Activated CD8-positive, alpha-beta memory T cell treated with anti-CD3 and anti-CD28 coated beads, Interleukin-2, amount 10 ng/mL, durations not matched to agents 7 days and 5 days (primary cell): ENCODE data around the gene CSNK2B. TPM values are rescaled to one million over a fixed set of nuclear protein-coding genes. Genes with fewer than 3 reads are reported as not detected.
A peak's percentile ranks its signal among the peaks of the same experiment; 100 is the strongest.
"Not testable (repeated sequence)": the region's sequence is repeated elsewhere in the genome, so short reads cannot be mapped to it uniquely, and the experiment has no call there.

ENCODE experiments used
- ATAC-seq: fragments of 150-1000 bp; cut with Tn5 transposase; one replicate; pipeline ENCODE4 v1.10.0; 2021; ENCODE audit warnings: moderate library complexity
- CTCF ChIA-PET: fragments of 350-600 bp; sonication (Branson Sonifier 250); formaldehyde crosslinking; loops from one replicate; lab custom pipeline; 2021; ENCODE audit warnings: antibody characterized with exemption; lab: Charles Lee
- DNase-seq: peaks from one replicate; pipeline ENCODE4 v3.0.0-alpha.2; 2020
- H3K27ac Mint-ChIP-seq: one replicate; pipeline ENCODE4 v1.8.0; 2021; ENCODE audit warnings: mild to moderate bottlenecking, mixed read lengths
- H3K27me3 Mint-ChIP-seq: one replicate; pipeline ENCODE4 v1.8.0; 2021; ENCODE audit warnings: mixed read lengths
- H3K36me3 Mint-ChIP-seq: one replicate; pipeline ENCODE4 v1.8.0; 2021; ENCODE audit warnings: mild to moderate bottlenecking, mixed read lengths
- H3K4me1 Mint-ChIP-seq: one replicate; pipeline ENCODE4 v1.8.0; 2021; ENCODE audit warnings: mixed read lengths
- H3K4me3 Mint-ChIP-seq: one replicate; pipeline ENCODE4 v1.8.0; 2021; ENCODE audit warnings: mild to moderate bottlenecking, moderate library complexity, mixed read lengths
- H3K9me3 Mint-ChIP-seq: one replicate; pipeline ENCODE4 v1.8.0; 2022; ENCODE audit warnings: low read depth, mixed read lengths
- total RNA-seq, 2 experiments: library from RNA; stranded (reverse); gene quantifications; one replicate each; pipeline ENCODE4 v1.2.3, GENCODE V29; 2021

The CSNK2B gene
- total RNA-seq, 2 experiments from 2014 or later, result 206 to 236 TPM

DNA sequence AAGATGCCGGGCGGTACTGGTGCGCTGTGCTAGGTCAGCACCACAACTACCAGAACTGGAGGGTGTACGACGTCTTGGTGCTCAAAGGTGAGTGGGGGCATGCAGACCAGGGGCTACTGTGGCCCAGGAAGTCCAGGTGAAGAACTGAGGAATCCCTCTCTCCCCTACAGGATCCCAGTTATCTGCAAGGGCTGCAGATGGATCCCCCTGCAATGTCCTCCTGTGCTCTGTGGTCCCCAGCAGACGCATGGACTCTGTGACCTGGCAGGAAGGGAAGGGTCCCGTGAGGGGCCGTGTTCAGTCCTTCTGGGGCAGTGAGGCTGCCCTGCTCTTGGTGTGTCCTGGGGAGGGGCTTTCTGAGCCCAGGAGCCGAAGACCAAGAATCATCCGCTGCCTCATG lies 41.8 kb downstream of the CSNK2B start:
- DNase-seq (no peak), ATAC-seq (no peak)
- CTCF ChIA-PET, result interaction anchor here (1.4 kb wide), 1 partner anchor 22 kb away, joined by 3 read pairs; no protein-coding TSS in a partner anchor
- no peaks in the 10 kb centered on the region for H3K27me3 Mint-ChIP-seq
- no peak overlapping the region for H3K27ac Mint-ChIP-seq
- no peaks in the 10 kb centered on the region for H3K36me3 Mint-ChIP-seq
- no peaks in the 10 kb centered on the region for H3K9me3 Mint-ChIP-seq
- no peak overlapping the region for H3K4me3 Mint-ChIP-seq
- peaks cover 23% of the 10 kb centered on the region for H3K4me1 Mint-ChIP-seq

DNA sequence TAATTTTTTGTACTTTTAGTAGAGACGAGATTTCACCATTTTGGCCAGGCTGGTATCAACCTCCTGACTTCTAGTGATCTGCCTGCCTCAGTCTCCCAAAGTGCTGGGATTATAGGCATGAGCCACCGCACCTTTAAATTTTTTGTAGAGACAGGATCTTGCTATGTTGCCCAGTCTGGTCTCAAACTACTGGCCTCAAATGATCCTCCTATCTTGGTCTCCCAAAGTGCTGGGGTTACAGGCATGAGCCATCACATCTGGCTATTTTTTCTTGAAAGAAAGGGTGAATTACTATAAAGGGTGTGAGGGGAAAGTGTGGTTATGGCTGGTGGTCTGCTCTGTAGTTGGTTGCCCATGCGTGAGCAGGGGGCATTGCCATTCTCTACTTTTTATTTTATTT lies 42.3 kb downstream of the CSNK2B start:
- H3K9me3 Mint-ChIP-seq, result no peaks in the 10 kb centered on the region
- no peak for ATAC-seq

DNA sequence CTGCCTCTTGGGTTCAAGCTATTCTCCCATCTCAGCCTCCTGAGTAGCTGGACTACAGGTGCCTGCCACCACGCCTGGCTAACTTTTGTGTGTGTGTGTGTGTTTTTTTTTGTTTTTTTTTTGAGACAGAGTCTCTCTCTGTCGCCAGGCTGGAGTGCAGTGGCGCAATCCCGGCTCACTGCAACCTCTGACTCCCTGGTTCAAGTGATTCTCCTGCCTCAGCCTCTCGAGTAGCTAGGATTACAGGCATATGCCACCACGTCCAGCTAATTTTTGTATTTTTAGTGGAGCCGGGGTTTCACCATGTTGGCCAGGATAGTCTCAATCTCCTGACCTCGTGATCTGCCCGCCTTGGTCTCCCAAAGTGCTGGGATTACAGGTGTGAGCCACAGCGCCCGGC lies 43.3 kb downstream of the CSNK2B start:
- DNase-seq, H3K4me3 Mint-ChIP-seq, H3K27ac Mint-ChIP-seq, H3K27me3 Mint-ChIP-seq, H3K9me3 Mint-ChIP-seq, ATAC-seq, H3K36me3 Mint-ChIP-seq: not testable (repeated sequence)
- CTCF ChIA-PET, result interaction anchor here (0.7 to 1.2 kb wide), 4 partner anchors 29 to 121 kb away, joined by 3 to 6 read pairs (median 4); no protein-coding TSS in a partner anchor
- H3K4me1 Mint-ChIP-seq, result peaks cover 16% of the 10 kb centered on the region

More for the DNA sequence above, 42.3 kb downstream of the CSNK2B start:
- Mint-ChIP-seq H3K4me3 (no peak overlapping the region), H3K36me3 (no peaks in the 10 kb centered on the region), H3K4me1 (peaks cover 23% of the 10 kb centered on the region), H3K27ac (no peak overlapping the region), H3K27me3 (peaks cover 1% of the 10 kb centered on the region)
- DNase-seq, result no peak
- CTCF ChIA-PET, result interaction anchor here (0.7 to 1.4 kb wide), 4 partner anchors 22 to 122 kb away, joined by 3 to 6 read pairs (median 4); no protein-coding TSS in a partner anchor

DNA sequence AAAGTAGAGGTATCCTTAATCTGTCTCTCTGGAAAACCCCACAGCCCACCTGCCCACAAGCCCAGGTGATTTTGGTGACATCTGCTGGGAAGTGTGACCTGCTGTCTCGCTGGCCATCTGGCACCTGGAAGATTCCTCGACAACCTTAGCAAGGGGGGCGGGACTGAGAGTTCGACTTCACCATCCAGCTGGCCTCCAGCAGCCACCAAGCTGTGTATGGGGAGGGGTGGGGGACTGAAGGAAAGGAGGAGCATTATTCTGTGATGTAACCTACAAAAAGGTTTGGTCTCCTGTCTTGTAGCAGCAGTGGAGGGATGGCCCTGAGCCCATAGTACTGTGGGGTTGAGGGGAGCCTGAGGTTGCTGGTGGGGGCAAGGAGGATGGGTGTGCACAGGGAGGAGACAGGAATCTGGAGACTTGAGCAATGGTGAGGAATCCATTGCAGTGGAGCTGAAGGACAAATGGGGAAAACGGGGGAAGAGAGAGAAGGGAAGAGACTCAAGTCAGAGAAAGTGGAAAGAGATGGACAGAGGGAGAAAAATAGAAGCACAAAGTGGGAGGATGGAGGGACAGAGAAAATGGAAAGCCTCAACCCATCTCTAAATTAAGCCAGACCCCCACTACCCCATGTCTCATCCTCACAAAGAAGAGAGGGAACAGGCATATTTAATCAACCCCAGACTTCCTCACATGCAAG lies 44.8 kb downstream of the CSNK2B start:
- Mint-ChIP-seq H3K36me3 (no peaks in the 10 kb centered on the region), H3K9me3 (no peaks in the 10 kb centered on the region), H3K4me1 (peaks cover 16% of the 10 kb centered on the region), H3K27me3 (peaks cover 7% of the 10 kb centered on the region), H3K27ac (no peak overlapping the region), H3K4me3 (no peak overlapping the region)
- DNase-seq (no peak), ATAC-seq (no peak)
- CTCF ChIA-PET, result interaction anchor here (0.9 to 1.3 kb wide), 2 partner anchors 19 kb away, joined by 3 to 5 read pairs; no protein-coding TSS in a partner anchor

DNA sequence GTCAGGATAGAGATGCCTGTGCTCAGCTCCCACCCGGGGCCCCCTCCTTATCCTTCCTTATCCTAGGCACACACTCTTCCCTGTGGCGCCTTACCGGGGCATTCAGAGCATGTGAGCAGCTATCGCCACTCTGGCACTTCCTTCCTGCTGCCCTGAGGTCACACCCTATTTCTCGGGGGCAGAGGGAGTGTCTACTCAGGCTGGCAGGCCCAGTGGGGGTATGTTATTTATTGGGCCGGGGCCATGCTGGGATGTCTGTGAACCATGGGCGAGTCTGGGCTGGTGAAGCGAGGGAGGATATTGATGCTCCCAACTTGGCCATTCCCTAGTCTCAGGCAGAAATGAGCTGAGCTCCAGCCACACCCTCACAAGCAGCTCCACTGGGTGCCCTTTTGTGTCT lies 45.4 kb downstream of the CSNK2B start:
- Mint-ChIP-seq H3K4me1 (peaks cover 16% of the 10 kb centered on the region), H3K9me3 (no peaks in the 10 kb centered on the region), H3K36me3 (no peaks in the 10 kb centered on the region), H3K27ac (no peak overlapping the region), H3K27me3 (peaks cover 7% of the 10 kb centered on the region), H3K4me3 (no peak overlapping the region)
- DNase-seq (no peak), ATAC-seq (peak; percentile 63)
- CTCF ChIA-PET, result interaction anchor here (0.9 to 1.3 kb wide), 2 partner anchors 19 kb away, joined by 3 to 5 read pairs; no protein-coding TSS in a partner anchor

DNA sequence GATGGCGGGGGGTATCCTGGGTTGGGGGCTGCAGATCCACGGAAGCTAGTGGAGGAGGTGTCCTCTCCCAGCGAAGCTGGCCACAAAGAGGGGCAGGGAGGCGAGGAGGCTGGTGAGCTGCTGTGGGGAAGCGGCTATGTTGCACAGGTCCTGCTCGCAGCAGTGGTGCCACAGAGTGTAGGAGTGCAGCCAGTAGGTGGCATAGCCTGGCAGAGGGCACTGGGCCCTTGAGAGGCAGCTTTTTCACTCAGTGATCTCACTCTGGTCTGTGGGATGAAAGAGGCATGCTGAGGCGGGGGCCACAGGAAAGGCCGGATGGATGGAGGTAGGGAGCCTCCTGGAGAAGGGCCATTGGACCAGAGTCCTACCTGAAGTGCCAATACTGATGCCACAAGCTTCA lies 46.4 kb downstream of the CSNK2B start:
- Mint-ChIP-seq H3K9me3 (no peaks in the 10 kb centered on the region), H3K27ac (no peak overlapping the region), H3K27me3 (peaks cover 7% of the 10 kb centered on the region), H3K4me3 (no peak overlapping the region), H3K4me1 (peaks cover 16% of the 10 kb centered on the region), H3K36me3 (no peaks in the 10 kb centered on the region)
- ATAC-seq, result peak; percentile 37
- DNase-seq, result no peak
- CTCF ChIA-PET, result interaction anchor here (0.5 to 1.0 kb wide), 2 partner anchors 28 to 58 kb away, joined by 3 read pairs; no protein-coding TSS in a partner anchor

DNA sequence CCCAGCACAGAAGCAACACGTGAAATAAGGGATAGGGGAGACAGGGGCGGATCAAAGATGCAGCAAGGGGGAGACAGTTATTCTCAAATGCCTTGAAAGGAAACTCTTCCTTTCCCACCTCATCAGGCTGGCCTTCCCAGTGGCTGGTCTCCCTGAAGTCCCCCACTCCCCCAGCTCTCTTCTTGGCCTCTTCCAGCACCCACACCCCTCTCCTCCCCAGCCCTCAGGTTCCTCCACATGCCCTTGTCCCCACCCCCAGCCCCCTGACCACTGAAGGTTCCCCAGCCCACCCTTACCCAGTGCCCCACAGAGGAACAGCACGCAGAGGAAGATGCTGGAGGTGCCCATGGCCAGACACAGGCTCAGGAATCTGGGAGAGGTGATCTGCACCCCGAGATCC lies 47.6 kb downstream of the CSNK2B start:
- Mint-ChIP-seq H3K27me3 (peaks cover 7% of the 10 kb centered on the region), H3K27ac (no peak overlapping the region), H3K4me1 (peaks cover 16% of the 10 kb centered on the region), H3K4me3 (no peak overlapping the region), H3K36me3 (no peaks in the 10 kb centered on the region), H3K9me3 (no peaks in the 10 kb centered on the region)
- ATAC-seq, result no peak
- no peak for DNase-seq
- CTCF ChIA-PET, result interaction anchor here (0.9 kb wide), 1 partner anchor 12 kb away, joined by 3 read pairs; no protein-coding TSS in a partner anchor

DNA sequence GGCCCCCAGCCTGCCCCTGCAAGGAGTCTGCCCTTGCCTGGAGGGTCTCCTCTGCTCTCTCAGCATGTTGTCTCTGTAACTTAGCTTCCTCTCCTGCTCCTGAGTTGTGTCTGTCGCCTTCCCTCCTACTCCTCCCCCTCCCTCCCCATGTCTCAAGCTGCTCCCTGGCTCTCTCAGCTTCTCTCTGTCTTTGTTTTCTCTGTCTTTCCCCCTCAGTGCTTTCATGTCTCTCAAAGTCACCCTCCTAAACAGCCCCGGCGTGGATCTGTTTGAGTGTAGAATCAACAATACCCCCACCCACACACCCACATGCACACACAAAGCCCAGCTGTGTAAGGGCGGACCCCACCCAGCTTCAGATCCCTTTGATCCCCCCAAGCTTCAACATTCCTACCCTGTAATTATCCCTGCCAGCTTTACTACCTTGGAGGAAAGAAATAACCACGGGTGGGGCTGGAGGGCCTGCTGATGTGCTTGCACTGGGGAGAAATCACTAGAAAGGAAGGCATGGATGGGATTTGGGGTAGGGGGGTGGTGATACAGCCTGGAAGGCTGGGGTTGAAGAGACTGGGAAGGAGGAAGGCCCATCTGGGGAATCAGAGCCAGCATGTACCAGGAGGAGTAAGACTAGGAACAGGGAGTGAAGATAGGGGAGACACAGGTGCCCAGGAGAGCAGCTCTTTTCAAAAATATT lies 48.3 kb downstream of the CSNK2B start:
- Mint-ChIP-seq H3K36me3 (no peaks in the 10 kb centered on the region), H3K27ac (no peak overlapping the region)
- ATAC-seq, result no peak

DNA sequence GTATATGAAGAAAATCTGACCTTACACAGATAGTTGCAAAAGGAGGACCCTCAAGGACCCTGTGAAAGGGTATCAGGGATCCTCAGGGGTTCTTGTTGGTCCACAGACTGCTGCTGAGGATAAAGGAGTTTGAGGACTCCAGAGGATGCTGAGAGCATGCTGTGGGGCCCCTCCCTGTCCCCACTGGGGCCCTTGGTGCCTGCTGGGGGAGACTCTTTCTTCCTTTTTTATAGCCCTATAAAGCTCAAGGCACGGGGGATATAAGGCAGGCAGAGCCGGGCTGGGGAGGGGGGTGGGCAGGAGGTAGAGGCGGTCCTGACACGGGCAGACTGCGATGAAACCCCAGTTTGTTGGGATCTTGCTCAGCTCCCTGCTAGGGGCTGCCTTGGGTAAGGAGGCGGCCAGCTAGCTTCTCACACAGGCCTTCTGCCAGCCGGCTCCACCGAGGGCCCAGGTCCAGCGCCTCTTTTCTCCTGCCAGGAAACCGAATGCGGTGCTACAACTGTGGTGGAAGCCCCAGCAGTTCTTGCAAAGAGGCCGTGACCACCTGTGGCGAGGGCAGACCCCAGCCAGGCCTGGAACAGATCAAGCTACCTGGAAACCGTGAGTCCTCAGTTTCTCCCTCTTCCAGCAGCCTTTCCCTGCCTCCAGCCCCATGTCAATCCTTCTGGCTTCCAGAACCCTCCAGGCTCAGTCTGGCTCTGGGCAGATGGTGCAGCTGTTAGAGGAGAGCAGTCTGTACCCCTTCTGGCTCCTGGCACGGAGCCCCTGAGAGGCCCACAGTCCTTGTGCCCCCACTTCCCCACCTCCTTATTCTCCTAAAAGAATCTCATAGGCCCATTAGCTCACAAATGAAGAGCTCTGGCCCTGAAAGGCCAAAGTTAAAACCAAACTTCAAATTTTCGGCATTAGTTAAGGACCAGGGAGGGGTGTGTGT lies 49.4 kb downstream of the CSNK2B start, which contains the start of gene LY6G6D:
Gene LY6G6D (plus strand): TSS at position 327 of the 937 bp plus-strand sequence. CDS start 8 bp downstream, at position 335.
- Mint-ChIP-seq H3K27ac (no peak within 1 kb of the TSS), H3K4me1 (peaks cover 14% of the 10 kb centered on the region)

More for the DNA sequence above, 48.3 kb downstream of the CSNK2B start:
- CTCF ChIA-PET, result interaction anchor here (0.9 to 1.4 kb wide), 6 partner anchors 9 to 108 kb away, joined by 3 to 4 read pairs (median 4); partner anchors contain the start of genes ABHD16A, MPIG6B and MSH5
- H3K9me3 Mint-ChIP-seq, result no peaks in the 10 kb centered on the region
- no peak overlapping the region for H3K4me3 Mint-ChIP-seq
- H3K27me3 Mint-ChIP-seq, result peaks cover 7% of the 10 kb centered on the region
- no peak for DNase-seq
- H3K4me1 Mint-ChIP-seq, result peaks cover 16% of the 10 kb centered on the region

DNA sequence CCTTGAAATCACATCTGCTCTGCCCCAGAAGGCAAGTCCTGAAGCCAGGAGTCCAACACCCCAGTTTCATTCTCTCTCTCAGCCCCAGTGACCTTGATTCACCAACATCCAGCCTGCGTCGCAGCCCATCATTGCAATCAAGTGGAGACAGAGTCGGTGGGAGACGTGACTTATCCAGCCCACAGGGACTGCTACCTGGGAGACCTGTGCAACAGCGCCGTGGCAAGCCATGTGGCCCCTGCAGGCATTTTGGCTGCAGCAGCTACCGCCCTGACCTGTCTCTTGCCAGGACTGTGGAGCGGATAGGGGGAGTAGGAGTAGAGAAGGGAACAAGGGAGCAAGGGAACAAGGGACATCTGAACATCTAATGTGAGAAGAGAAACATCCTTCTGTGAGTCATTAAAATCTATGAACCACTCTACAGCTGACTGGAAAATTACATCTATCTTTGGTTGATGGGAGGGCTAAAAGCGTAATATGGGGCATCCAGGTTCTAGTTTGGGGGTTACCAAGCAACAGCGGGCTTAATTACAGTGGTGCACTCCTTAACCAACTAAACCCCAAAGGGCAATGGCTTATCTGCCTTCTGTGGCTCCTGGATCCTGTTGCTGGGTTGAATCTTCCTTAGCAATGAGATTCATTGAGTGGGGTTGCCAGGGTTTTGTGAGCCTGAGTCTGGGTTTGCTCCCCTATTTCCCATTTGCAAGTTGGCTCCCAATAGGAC lies 51.8 kb downstream of the CSNK2B start:
- Mint-ChIP-seq H3K4me3 (no peak overlapping the region), H3K27ac (no peak overlapping the region), H3K36me3 (no peaks in the 10 kb centered on the region), H3K27me3 (peaks cover 10% of the 10 kb centered on the region), H3K9me3 (no peaks in the 10 kb centered on the region), H3K4me1 (peaks cover 3% of the 10 kb centered on the region)
- no peak for DNase-seq
- no peak for ATAC-seq
- CTCF ChIA-PET, result interaction anchor here (1.5 kb wide), 2 partner anchors 10 to 113 kb away, joined by 3 read pairs; no protein-coding TSS in a partner anchor

More for the DNA sequence above, 49.4 kb downstream of the CSNK2B start, which contains the start of gene LY6G6D:
- Mint-ChIP-seq H3K4me3 (no peak within 1 kb of the TSS), H3K9me3 (no peaks in the 10 kb centered on the region), H3K27me3 (peaks cover 9% of the 10 kb centered on the region), H3K36me3 (no peaks in the 10 kb centered on the region)
- DNase-seq (no peak), ATAC-seq (no peak)
- CTCF ChIA-PET, result interaction anchor here (0.9 to 1.4 kb wide), 5 partner anchors 8 to 107 kb away, joined by 3 to 4 read pairs (median 3); partner anchors contain the start of genes MPIG6B and MSH5

DNA sequence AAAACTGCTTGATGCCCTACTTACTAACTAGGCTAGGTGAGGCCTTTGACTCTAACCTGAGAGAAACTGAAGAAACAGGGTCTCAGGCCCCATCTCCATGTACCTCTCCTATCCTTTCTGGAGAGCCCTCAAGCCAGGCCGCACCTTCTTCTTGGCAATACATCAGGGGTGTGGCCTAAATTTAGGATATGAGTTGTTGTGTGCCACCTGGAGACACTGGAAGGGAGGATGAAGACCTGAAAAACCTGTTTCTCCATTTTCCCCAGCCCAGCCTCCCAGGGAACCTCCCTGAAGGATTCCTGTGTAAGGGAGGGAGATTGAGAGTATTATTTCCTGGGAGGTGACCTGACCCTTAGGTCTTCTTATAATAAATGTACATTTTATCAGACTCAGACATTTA lies 52.4 kb downstream of the CSNK2B start:
- H3K4me3 Mint-ChIP-seq, result no peak overlapping the region
- peaks cover 5% of the 10 kb centered on the region for H3K4me1 Mint-ChIP-seq
- no peaks in the 10 kb centered on the region for H3K9me3 Mint-ChIP-seq
- peaks cover 8% of the 10 kb centered on the region for H3K27me3 Mint-ChIP-seq
- no peak overlapping the region for H3K27ac Mint-ChIP-seq
- ATAC-seq, result no peak
- DNase-seq, result no peak
- H3K36me3 Mint-ChIP-seq, result no peaks in the 10 kb centered on the region
- CTCF ChIA-PET, result interaction anchor here (1.5 kb wide), 1 partner anchor 9 kb away, joined by 3 read pairs; no protein-coding TSS in a partner anchor

DNA sequence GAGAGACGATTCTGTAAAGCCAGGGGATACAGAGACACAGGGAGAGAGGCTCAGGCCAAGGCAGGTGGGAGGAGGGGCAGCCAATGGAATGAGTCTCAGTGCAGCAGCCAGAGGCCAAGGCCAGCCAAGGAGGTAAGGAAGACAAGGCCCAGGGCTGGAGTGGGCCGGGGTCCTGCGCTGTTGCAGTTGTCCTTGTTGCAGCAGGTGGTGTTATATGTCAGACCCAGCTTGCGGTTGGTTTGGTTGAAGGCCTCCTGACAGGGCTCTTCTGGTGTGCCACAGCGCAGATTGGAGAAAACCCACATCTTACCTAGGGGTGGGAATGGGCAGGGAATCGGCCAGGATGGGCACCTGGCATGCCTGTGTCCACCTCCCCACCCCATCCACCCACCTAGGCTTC lies 53.1 kb downstream of the CSNK2B start:
- H3K36me3 Mint-ChIP-seq, result no peaks in the 10 kb centered on the region
- peaks cover 7% of the 10 kb centered on the region for H3K27me3 Mint-ChIP-seq
- H3K4me3 Mint-ChIP-seq, result no peak overlapping the region
- H3K4me1 Mint-ChIP-seq, result peaks cover 9% of the 10 kb centered on the region
- CTCF ChIA-PET, result interaction anchor here (1.0 to 1.5 kb wide), 2 partner anchors 8 to 51 kb away, joined by 3 read pairs; no protein-coding TSS in a partner anchor
- H3K9me3 Mint-ChIP-seq, result no peaks in the 10 kb centered on the region
- DNase-seq, result no peak
- ATAC-seq, result no peak
- no peak overlapping the region for H3K27ac Mint-ChIP-seq
